ENCODE results near the gene ANTXR1. TPM values are rescaled to one million over a fixed set of nuclear protein-coding genes. Genes with fewer than 3 reads are reported as not detected.

The ANTXR1 gene
- total RNA-seq, 1 experiment from 2014 or later = 37.3 TPM

GRCh38 chr2:69001879-69002278 is 11.1 kb upstream of the ANTXR1 start:
- H3K4me1 ChIP-seq (ENCODE audit: insufficient read depth, low read length) = no peaks in the 10 kb centered on the region
- H4K8ac ChIP-seq (replicated peaks; ENCODE audit: insufficient read length, low read depth, low read length) = no peak overlapping the region
- no peak overlapping the region for H2AFZ ChIP-seq (ENCODE audit: low read length)
- H3K4me2 ChIP-seq (ENCODE audit: insufficient read depth, insufficient read length, low read length) = no peak overlapping the region
- Mint-ChIP-seq H3K4me3 (no peak overlapping the region), H3K27me3 (ENCODE audit: low read depth) (peaks cover 7% of the 10 kb centered on the region), H3K27ac (no peak overlapping the region), H3K4me1 (no peaks in the 10 kb centered on the region), H3K9me3 (peaks cover 13 to 21% of the 10 kb centered on the region in 2 experiments), H3K36me3 (ENCODE audit: insufficient read depth in 1 of 3, low read depth in 3 of 3) (no peaks in the 10 kb centered on the region; a peak in 2 of 7 replicates)
- H3K56ac ChIP-seq (ENCODE audit: insufficient read length, low read depth, low read length) = no peak overlapping the region
- H2BK5ac ChIP-seq (ENCODE audit: insufficient read length, low read length) = no peak overlapping the region
- no peak overlapping the region for H2BK120ac ChIP-seq (ENCODE audit: low read depth, low read length, poor library complexity, severe bottlenecking)
- H3K23me2 ChIP-seq (ENCODE audit: insufficient read length, low read depth, low read length, poor library complexity, severe bottlenecking) = no peaks in the 10 kb centered on the region
- H3K27ac ChIP-seq (ENCODE audit: insufficient read length, low read depth, low read length) = no peak overlapping the region
- no peaks in the 10 kb centered on the region for H3K9me3 ChIP-seq (ENCODE audit: control insufficient read depth, low read depth, low read length)
- no peak overlapping the region for H3T11ph ChIP-seq (ENCODE audit: low read length)
- no peak overlapping the region for H2BK20ac ChIP-seq (ENCODE audit: low read depth, low read length, poor library complexity, severe bottlenecking)
- H4K20me1 ChIP-seq (ENCODE audit: control insufficient read depth, insufficient read depth, insufficient read length) = no peaks in the 10 kb centered on the region
- H2BK12ac ChIP-seq (ENCODE audit: insufficient read length, low read depth, low read length) = no peak overlapping the region
- H3K79me2 ChIP-seq (ENCODE audit: insufficient read depth, low read length) = no peaks in the 10 kb centered on the region
- no peak overlapping the region for H2AK5ac ChIP-seq (ENCODE audit: insufficient read length, low read length)
- H4K91ac ChIP-seq (ENCODE audit: insufficient read length, low read depth, low read length) = no peak overlapping the region
- H2BK15ac ChIP-seq (ENCODE audit: low read depth, low read length) = no peak overlapping the region
- no peak overlapping the region for H4K5ac ChIP-seq (ENCODE audit: insufficient read length, low read depth, low read length)
- DNase-seq = no peak
- no peak for TF ChIP-seq CTCF (conservative IDR thresholded peaks at IDR 0.05)
- no peak overlapping the region for H3K23ac ChIP-seq (ENCODE audit: insufficient read length, low read depth, low read length)
- no peak overlapping the region for H3K18ac ChIP-seq (ENCODE audit: insufficient read length, low read depth, low read length)
- no peaks in the 10 kb centered on the region for H3K79me1 ChIP-seq (ENCODE audit: insufficient read depth, low read depth, low read length, poor library complexity, severe bottlenecking)
- no peak overlapping the region for H3K9ac ChIP-seq (ENCODE audit: extremely low read depth, insufficient read length, low read length)
- H3K14ac ChIP-seq (ENCODE audit: insufficient read depth, low read length) = no peak overlapping the region
- H3K27me3 ChIP-seq (ENCODE audit: insufficient read depth, low read length) = no peaks in the 10 kb centered on the region
- H3K4ac ChIP-seq (ENCODE audit: low read depth, low read length) = no peak overlapping the region
